ENCODE data around the gene L2HGDH.

DNA sequence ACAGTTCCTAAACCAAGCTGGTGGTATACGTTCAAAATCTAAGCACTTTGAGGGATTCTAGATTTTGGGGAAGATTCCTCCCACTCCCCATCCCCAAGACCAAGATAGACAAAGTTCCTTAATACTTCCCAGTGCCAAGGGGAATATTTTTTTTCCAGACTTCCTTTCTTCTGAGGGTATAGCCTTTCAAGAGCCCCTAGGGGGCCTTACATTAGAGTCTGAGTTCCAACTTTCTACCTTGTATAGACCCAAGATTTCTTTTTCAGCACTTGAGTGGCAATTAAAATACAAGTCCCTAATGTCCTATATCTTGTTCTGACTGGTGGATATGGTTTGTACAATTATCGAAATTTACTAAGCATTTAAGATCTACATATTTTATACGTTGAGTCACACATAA is 52.0 kb downstream of the L2HGDH start:
- TF ChIP-seq, protein P1, sequence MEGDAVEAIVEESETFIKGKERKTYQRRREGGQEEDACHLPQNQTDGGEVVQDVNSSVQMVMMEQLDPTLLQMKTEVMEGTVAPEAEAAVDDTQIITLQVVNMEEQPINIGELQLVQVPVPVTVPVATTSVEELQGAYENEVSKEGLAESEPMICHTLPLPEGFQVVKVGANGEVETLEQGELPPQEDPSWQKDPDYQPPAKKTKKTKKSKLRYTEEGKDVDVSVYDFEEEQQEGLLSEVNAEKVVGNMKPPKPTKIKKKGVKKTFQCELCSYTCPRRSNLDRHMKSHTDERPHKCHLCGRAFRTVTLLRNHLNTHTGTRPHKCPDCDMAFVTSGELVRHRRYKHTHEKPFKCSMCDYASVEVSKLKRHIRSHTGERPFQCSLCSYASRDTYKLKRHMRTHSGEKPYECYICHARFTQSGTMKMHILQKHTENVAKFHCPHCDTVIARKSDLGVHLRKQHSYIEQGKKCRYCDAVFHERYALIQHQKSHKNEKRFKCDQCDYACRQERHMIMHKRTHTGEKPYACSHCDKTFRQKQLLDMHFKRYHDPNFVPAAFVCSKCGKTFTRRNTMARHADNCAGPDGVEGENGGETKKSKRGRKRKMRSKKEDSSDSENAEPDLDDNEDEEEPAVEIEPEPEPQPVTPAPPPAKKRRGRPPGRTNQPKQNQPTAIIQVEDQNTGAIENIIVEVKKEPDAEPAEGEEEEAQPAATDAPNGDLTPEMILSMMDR (IDR thresholded peaks at IDR 0.05; ENCODE audit: low read depth, low read length, poor library complexity, severe bottlenecking): no peak
- no peak for TF ChIP-seq EZH2phosphoT487 (IDR thresholded peaks at IDR 0.05; ENCODE audit: borderline replicate concordance, low read length)

Measured in DOHH2 (cell line).